IMR-90 (cell line): ENCODE data around the gene CTTN. TPM values are rescaled to one million over a fixed set of nuclear protein-coding genes. Genes with fewer than 3 reads are reported as not detected.
A peak's percentile ranks its signal among the peaks of the same experiment; 100 is the strongest.

Source experiments
- ATAC-seq: fragments of 200-7000 bp; cut with Tn5 transposase; 2 replicates; pipeline ENCODE4 v1.9.1; 2020; ENCODE audit warnings: low read depth, mild to moderate bottlenecking, moderate library complexity
- BruUV-seq: library from RNA; stranded (reverse); fragments of 400-500 nt; replicated peaks from 2 replicates; lab custom pipeline; 2021; lab: Mats Ljungman, UMichigan
- CTCF ChIA-PET: fragments of 300-600 bp; formaldehyde crosslinking; extraction: SDS; loops from one replicate; lab custom pipeline; 2021; ENCODE audit warnings: antibody characterized with exemption; lab: Yijun Ruan, JAX
- POLR2A ChIA-PET: fragments of 300-600 bp; sonication (Branson Sonifier 250); formaldehyde crosslinking; loops from one replicate; lab custom pipeline; 2022; ENCODE audit warnings: antibody characterized with exemption; ENCODE audit not compliant: unreplicated experiment; lab: Charles Lee
- DNase-seq: peaks from one replicate; pipeline ENCODE4 v3.0.0; 2013
- H2AFZ ChIP-seq: replicated peaks from 2 replicates; pipeline ENCODE3; 2013; ENCODE audit warnings: low read length, mild to moderate bottlenecking; ENCODE audit not compliant: poor library complexity
- H2AK5ac ChIP-seq: 2 replicates; pipeline ENCODE4 v1.6.1; 2013; ENCODE audit warnings: low read depth, low read length, inconsistent platforms
- H2AK9ac ChIP-seq: replicated peaks from 2 replicates; pipeline ENCODE3; 2013; ENCODE audit warnings: mild to moderate bottlenecking, low read depth, low read length, moderate library complexity; ENCODE audit not compliant: poor library complexity
- H2BK120ac ChIP-seq: 2 replicates; pipeline ENCODE4 v1.6.1; 2013; ENCODE audit warnings: low read depth, low read length, inconsistent platforms
- H2BK15ac ChIP-seq: 3 replicates; pipeline ENCODE4 v1.6.1; 2013; ENCODE audit warnings: low read depth, low read length, inconsistent platforms
- H2BK20ac ChIP-seq: 2 replicates; pipeline ENCODE4 v1.6.1; 2013; ENCODE audit warnings: low read depth, mild to moderate bottlenecking, inconsistent platforms, low read length, moderate library complexity
- H2BK5ac ChIP-seq: 2 replicates; pipeline ENCODE4 v1.6.1; 2013; ENCODE audit warnings: mild to moderate bottlenecking, low read depth, low read length, inconsistent platforms; ENCODE audit not compliant: poor library complexity, severe bottlenecking
- H3K14ac ChIP-seq: replicated peaks from 2 replicates; pipeline ENCODE4 v1.6.1; 2013; ENCODE audit warnings: low read depth, low read length, inconsistent platforms
- H3K18ac ChIP-seq: 2 replicates; pipeline ENCODE4 v1.6.1; 2013; ENCODE audit warnings: low read depth, low read length, control low read depth
- H3K23ac ChIP-seq: 2 replicates; pipeline ENCODE4 v1.6.1; 2013; ENCODE audit warnings: low read depth, low read length, inconsistent platforms
- H3K27ac ChIP-seq: 2 replicates; pipeline ENCODE4 v1.5.1; 2013; ENCODE audit warnings: mild to moderate bottlenecking, control low read depth, low read length; ENCODE audit not compliant: insufficient read depth
- H3K27me3 ChIP-seq: 2 replicates; pipeline ENCODE4 v1.6.1; 2013; ENCODE audit warnings: low read length; ENCODE audit not compliant: control insufficient read depth, insufficient read depth
- H3K36me3 ChIP-seq: 2 replicates; pipeline ENCODE4 v1.6.1; 2013; ENCODE audit warnings: low read length, mixed read lengths; ENCODE audit not compliant: control insufficient read depth, insufficient read depth
- H3K4ac ChIP-seq: 2 replicates; pipeline ENCODE4 v1.6.1; 2013; ENCODE audit warnings: low read depth, low read length, inconsistent platforms
- H3K4me1 ChIP-seq: 2 replicates; pipeline ENCODE4 v1.6.1; 2013; ENCODE audit warnings: low read length, mixed read lengths; ENCODE audit not compliant: control insufficient read depth, insufficient read depth
- H3K4me2 ChIP-seq: 2 replicates; pipeline ENCODE4 v1.6.1; 2013; ENCODE audit warnings: low read depth, mild to moderate bottlenecking, control low read depth, low read length, moderate library complexity
- H3K4me3 ChIP-seq: 2 replicates; pipeline ENCODE4 v1.5.1; 2013; ENCODE audit warnings: low read depth, mild to moderate bottlenecking, control low read depth, low read length, moderate library complexity; ENCODE audit not compliant: insufficient read depth
- H3K56ac ChIP-seq: 2 replicates; pipeline ENCODE4 v1.6.1; 2013; ENCODE audit warnings: low read length, inconsistent platforms; ENCODE audit not compliant: insufficient read depth; ENCODE audit errors: extremely low read depth
- H3K79me1 ChIP-seq, 2 experiments: 2 replicates each; pipeline ENCODE4 v1.6.1; 2013; ENCODE audit warnings: low read length in 2 of 2, inconsistent platforms in 1 of 2, low read depth in 1 of 2
- H3K9ac ChIP-seq: 2 replicates; pipeline ENCODE4 v1.6.1; 2013; ENCODE audit warnings: low read depth, low read length, control low read depth
- H3K9me1 ChIP-seq: 2 replicates; pipeline ENCODE4 v1.6.1; 2013; ENCODE audit warnings: low read length, inconsistent platforms; ENCODE audit not compliant: insufficient read depth
- H3K9me3 ChIP-seq: 2 replicates; pipeline ENCODE4 v1.6.1; 2013; ENCODE audit warnings: low read length; ENCODE audit not compliant: control insufficient read depth, insufficient read depth
- H4K20me1 ChIP-seq: 2 replicates; pipeline ENCODE4 v1.6.1; 2013; ENCODE audit warnings: low read length, inconsistent platforms; ENCODE audit not compliant: insufficient read depth
- H4K5ac ChIP-seq: 2 replicates; pipeline ENCODE4 v1.6.1; 2013; ENCODE audit warnings: mild to moderate bottlenecking, low read depth, low read length, control low read depth
- H4K8ac ChIP-seq, 2 experiments: 2 replicates each; pipeline ENCODE4 v1.6.1; 2013; ENCODE audit warnings: low read depth in 2 of 2, low read length in 2 of 2, control low read depth in 1 of 2, inconsistent platforms in 1 of 2
- H4K91ac ChIP-seq: 2 replicates; pipeline ENCODE4 v1.6.1; 2013; ENCODE audit warnings: low read depth, low read length, inconsistent platforms; ENCODE audit not compliant: insufficient read depth
- BHLHE40 ChIP-seq: fragments of 150-350 bp; IDR thresholded peaks from 2 replicates; pipeline ENCODE4 v1.6.1; 2016; ENCODE audit warnings: mild to moderate bottlenecking, low read depth, low read length
- CHD1 ChIP-seq: IDR thresholded peaks from 2 replicates; pipeline ENCODE4 v1.6.1; 2012; ENCODE audit warnings: low read depth, low read length, improper control_type of control experiment
- CTCF ChIP-seq: conservative IDR thresholded peaks from 2 replicates; pipeline ENCODE4 v1.5.1; 2012; ENCODE audit warnings: mild to moderate bottlenecking, low read depth, low read length, improper control_type of control experiment
- ELK1 ChIP-seq: fragments of 150-350 bp; IDR thresholded peaks from 2 replicates; pipeline ENCODE4 v1.6.1; 2016; ENCODE audit warnings: low read depth, mild to moderate bottlenecking, low read length, moderate library complexity, borderline replicate concordance
- MAFK ChIP-seq: IDR thresholded peaks from 2 replicates; pipeline ENCODE4 v1.6.1; 2012; ENCODE audit warnings: low read depth, low read length, improper control_type of control experiment
- MAZ ChIP-seq: IDR thresholded peaks from 2 replicates; pipeline ENCODE4 v1.6.1; 2012; ENCODE audit warnings: low read depth, mild to moderate bottlenecking, low read length, improper control_type of control experiment, moderate library complexity, borderline replicate concordance
- POLR2A ChIP-seq: IDR thresholded peaks from 2 replicates; pipeline ENCODE4 v1.6.1; 2012; ENCODE audit warnings: mild to moderate bottlenecking, low read depth, low read length
- RCOR1 ChIP-seq: IDR thresholded peaks from 2 replicates; pipeline ENCODE4 v1.6.1; 2012; ENCODE audit warnings: mild to moderate bottlenecking, low read length, improper control_type of control experiment; ENCODE audit not compliant: insufficient replicate concordance
- RFX5 ChIP-seq: IDR thresholded peaks from 2 replicates; pipeline ENCODE4 v1.8.0; 2012; ENCODE audit warnings: low read depth, mild to moderate bottlenecking, low read length, moderate library complexity
- SMC3 ChIP-seq: fragments of 150-350 bp; IDR thresholded peaks from 2 replicates; pipeline ENCODE4 v1.6.1; 2016; ENCODE audit warnings: low read depth, mild to moderate bottlenecking, antibody characterized with exemption, low read length, moderate library complexity
- USF2 ChIP-seq: fragments of 150-350 bp; IDR thresholded peaks from 2 replicates; pipeline ENCODE4 v1.6.1; 2017; ENCODE audit warnings: mild to moderate bottlenecking, antibody characterized with exemption, low read length, low read depth
- WGBS, 2 experiments: methylation state at CpG; one replicate each; pipeline versions ENCODE4 v1.1.5 to v1.1.7; 2013; ENCODE audit warnings: missing lambda C conversion rate in 2 of 2; ENCODE audit not compliant: insufficient read length in 1 of 2; ENCODE audit errors: extremely low coverage in 2 of 2; 5-methylcytosine and 5-hydroxymethylcytosine counted together
- dilution Hi-C: fragments of 300-500 bp; cut with HindIII; formaldehyde crosslinking; loops from one replicate; pipeline ENCODE4 v1.14.3; 2018; ENCODE audit warnings: low sequenced_read_pairs; ENCODE audit not compliant: unreplicated experiment
- in situ Hi-C: fragments of 300-500 bp; cut with MboI; formaldehyde crosslinking; loops from 3 replicates; pipeline ENCODE4 v1.14.3; 2019; ENCODE audit warnings: low sequenced_read_pairs, inconsistent platforms, mixed read lengths
- intact Hi-C: fragments of 100-400 bp; cut with micrococcal nuclease; formaldehyde crosslinking; loops from 2 replicates; pipeline ENCODE4 v1.10.0; 2022
- polyA plus RNA-seq, 3 experiments: library from polyadenylated mRNA; depleted of rRNA; stranded (reverse); fragments of >200 nt; gene quantifications; 2 replicates each; pipeline ENCODE4 v1.2.3, GENCODE V29; 2012; ENCODE audit warnings: low replicate concordance in 1 of 3
- total RNA-seq: library from RNA; depleted of rRNA; stranded (reverse); fragments of >200 nt; gene quantifications from 2 replicates; pipeline ENCODE4 v1.2.3, GENCODE V29; 2012

CTTN gene
- total and polyA plus RNA-seq, 2 of the 4 experiments (the other 2 are of a cell fraction), result 287 to 296 TPM

GRCh38 chr11:70466154-70466553 is 67.8 kb downstream of the CTTN start:
- no peak overlapping the region for H4K91ac ChIP-seq
- H3K14ac ChIP-seq, result no peak overlapping the region
- dilution Hi-C loops (no loop called here), in situ Hi-C loops (loop anchor here (5.0 kb wide), 1 partner anchor 286 kb away; no protein-coding TSS in a partner anchor), intact Hi-C loops (loop anchor here (5.0 kb wide), 1 partner anchor 906 kb away; no protein-coding TSS in a partner anchor)
- H2BK15ac ChIP-seq, result no peak overlapping the region
- no peak overlapping the region for H2BK20ac ChIP-seq
- ChIA-PET POLR2A (no interaction called here), CTCF (no interaction called here)
- no peaks in the 10 kb centered on the region for H3K9me1 ChIP-seq
- no peak overlapping the region for H3K27ac ChIP-seq
- no peak overlapping the region for H2BK120ac ChIP-seq
- DNase-seq (peak; percentile 15), ATAC-seq (no peak)
- H3K56ac ChIP-seq, result no peak overlapping the region
- no peaks in the 10 kb centered on the region; the same call in 1 of the 2 replicates for H3K9me3 ChIP-seq
- TF ChIP-seq MAZ (no peak), MAFK (no peak), RFX5 (no peak), CHD1 (no peak), CTCF (no peak), POLR2A (no peak), ELK1 (no peak), USF2 (no peak), SMC3 (no peak), BHLHE40 (no peak), RCOR1 (no peak)
- no peak overlapping the region for H4K5ac ChIP-seq
- no peak overlapping the region for H2AFZ ChIP-seq
- BruUV-seq, result no TSS peak
- no peak overlapping the region for H3K4ac ChIP-seq
- H2AK9ac ChIP-seq, result no peak overlapping the region
- no peak overlapping the region for H3K18ac ChIP-seq
- no peaks in the 10 kb centered on the region for H3K79me1 ChIP-seq
- no peak overlapping the region for H3K4me3 ChIP-seq
- no peak overlapping the region for H3K4me2 ChIP-seq
- 93% methylated on average over 5 of the region's 10 CpGs; no CpG with 5 or more reads in 1 of the 2 experiments for WGBS, 2 experiments
- H3K4me1 ChIP-seq, result peaks cover 2% of the 10 kb centered on the region; the same call in 1 of the 2 replicates
- no peaks in the 10 kb centered on the region for H3K36me3 ChIP-seq
- H4K20me1 ChIP-seq, result peaks cover 2% of the 10 kb centered on the region; the same call in 1 of the 2 replicates
- H3K9ac ChIP-seq, result no peak overlapping the region
- no peak overlapping the region for H2BK5ac ChIP-seq
- H3K27me3 ChIP-seq, result peaks cover 26% of the 10 kb centered on the region
- H4K8ac ChIP-seq, result no peak overlapping the region
- no peak overlapping the region for H2AK5ac ChIP-seq
- H3K23ac ChIP-seq, result no peak overlapping the region
